GM18520 (cell line): ENCODE results near the gene COQ8A.

Experiments
- ATAC-seq: cut with Tn5 transposase; IDR thresholded peaks from one replicate; pipeline ENCODE4 v1.9.1; 2021; ENCODE audit not compliant: unreplicated experiment

Gene COQ8A

DNA sequence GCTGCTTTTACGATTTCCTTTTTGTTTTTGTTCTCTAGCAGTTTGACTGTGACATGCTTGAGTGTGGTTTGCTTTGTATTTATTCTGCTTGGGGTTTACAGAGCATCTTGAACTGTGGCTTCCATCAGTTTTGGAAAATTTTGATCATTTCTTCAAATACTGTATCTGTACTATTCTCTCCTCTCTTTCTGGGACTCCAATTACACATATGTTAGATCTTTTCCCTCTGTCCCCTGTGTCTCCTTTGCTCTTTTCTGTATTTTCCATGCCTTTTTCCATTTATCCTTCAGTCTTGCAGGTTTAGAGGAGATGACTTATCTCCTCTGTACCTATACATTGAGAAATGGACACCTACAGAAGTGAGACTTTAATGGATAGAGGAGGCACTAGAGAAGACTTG lies 31.7 kb downstream of the COQ8A start:
- no peak for ATAC-seq

DNA sequence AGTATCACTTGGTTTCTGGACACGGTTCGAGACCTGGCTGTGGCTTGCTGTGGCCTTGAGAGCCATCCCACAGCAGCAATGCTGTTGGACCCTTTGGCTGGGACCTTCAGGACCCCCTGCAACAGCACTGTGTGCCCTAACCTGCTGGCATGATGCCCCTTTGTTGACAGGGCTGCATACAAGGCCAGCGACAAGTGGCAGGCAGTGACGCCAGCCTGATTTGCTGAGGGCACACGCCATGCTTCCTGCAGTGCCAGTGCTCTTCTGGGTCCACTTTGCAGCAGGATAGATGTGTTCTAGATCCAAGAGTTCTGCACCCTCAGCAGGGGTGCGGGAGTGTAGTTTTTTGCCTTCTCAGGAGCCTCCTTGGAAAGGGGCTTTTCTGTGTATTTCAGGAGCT lies 32.8 kb downstream of the COQ8A start:
- no peak for ATAC-seq

DNA sequence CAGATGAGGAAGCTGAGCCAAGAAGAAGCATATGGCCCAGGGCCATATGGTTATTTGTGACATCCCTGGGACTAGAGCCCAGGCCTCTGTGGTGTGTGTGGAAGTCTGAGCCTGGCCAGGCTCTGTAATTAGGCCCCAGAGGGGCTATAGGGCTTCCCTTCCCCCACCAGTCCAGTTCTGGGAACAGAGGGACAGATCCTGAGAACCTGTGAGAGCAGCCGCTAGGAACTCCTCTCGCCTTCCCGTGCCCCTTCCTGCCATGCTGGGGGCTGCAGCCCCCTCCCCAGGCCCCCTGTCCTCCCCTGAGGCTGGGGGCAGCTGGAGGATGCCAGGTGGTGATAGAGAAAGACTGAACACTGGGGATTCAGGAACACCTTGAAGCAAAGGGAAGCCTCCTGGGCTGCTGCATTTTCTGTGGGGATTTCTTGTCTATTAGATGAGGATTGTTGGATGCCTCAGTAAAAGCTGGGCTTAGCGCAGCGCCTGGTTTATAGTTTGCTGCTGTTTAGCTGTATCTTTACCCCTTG lies 33.3 kb downstream of the COQ8A start:
- no peak for ATAC-seq

DNA sequence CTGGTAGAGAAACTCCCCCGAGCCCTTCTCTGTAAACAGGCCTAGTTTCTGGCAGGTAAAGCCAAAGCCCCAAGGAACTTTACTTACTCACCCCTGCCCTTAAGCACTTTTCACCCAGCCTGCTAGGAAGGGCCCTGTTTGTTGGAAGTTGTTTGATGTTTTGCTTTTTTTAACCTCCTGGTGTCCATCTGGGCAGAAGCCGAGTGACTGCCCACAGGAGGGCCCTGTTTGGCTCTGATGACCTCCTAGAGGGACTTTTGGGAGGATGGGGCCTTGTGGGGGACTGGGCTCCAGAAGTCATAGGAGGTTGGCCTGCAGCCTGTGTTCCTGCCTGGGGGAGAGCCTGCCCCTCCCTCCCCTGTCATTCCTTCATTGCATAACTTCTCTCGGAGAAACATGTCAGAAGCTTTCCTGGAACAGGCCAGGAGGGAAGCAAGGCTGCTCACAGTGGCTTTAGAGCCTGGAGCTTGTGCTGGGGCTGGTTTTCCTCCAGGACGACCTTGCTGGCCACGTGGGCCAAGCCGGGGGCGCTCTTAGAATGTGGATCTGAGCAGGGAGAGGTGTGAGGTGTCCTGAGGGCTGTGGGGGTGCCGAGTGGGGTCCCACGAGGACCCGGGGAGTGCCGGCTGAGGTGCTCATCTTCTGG lies 33.9 kb downstream of the COQ8A start:
- ATAC-seq, result no peak

DNA sequence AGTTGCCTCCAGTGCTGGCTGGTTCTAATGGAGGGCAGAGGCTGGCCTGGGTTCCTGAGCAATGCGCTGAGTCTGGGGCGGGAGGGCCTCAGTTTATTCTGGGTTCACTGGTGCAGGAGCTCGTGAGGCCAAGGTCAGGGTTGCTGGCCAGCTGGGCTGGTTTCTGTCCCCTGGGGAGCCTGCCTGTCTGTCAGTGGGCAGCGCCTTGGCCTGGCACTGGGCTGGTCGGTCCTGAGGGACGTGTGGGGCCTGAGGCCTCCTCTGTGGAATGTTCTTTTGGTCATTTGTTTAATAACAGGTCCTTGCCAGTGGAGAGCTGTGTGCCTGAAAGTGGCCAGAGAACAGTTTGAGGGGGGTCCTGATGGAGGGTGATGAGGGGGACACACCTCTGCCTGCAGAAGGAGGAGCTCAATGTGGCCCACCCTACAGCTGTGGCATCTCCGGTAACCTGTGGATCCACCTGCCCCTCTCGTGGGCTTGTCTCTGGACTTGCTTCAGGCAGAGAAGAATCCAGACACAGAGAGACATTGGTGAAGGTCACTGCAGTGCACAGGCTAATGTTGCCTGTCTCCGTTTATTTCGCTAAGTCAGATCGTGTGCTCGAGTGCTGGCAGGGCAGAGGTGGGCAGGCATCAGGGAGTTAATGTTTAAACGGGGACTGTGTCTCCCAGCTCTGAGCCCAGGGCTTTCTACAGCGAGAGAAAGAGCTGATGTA lies 34.6 kb downstream of the COQ8A start:
- ATAC-seq, result no peak

DNA sequence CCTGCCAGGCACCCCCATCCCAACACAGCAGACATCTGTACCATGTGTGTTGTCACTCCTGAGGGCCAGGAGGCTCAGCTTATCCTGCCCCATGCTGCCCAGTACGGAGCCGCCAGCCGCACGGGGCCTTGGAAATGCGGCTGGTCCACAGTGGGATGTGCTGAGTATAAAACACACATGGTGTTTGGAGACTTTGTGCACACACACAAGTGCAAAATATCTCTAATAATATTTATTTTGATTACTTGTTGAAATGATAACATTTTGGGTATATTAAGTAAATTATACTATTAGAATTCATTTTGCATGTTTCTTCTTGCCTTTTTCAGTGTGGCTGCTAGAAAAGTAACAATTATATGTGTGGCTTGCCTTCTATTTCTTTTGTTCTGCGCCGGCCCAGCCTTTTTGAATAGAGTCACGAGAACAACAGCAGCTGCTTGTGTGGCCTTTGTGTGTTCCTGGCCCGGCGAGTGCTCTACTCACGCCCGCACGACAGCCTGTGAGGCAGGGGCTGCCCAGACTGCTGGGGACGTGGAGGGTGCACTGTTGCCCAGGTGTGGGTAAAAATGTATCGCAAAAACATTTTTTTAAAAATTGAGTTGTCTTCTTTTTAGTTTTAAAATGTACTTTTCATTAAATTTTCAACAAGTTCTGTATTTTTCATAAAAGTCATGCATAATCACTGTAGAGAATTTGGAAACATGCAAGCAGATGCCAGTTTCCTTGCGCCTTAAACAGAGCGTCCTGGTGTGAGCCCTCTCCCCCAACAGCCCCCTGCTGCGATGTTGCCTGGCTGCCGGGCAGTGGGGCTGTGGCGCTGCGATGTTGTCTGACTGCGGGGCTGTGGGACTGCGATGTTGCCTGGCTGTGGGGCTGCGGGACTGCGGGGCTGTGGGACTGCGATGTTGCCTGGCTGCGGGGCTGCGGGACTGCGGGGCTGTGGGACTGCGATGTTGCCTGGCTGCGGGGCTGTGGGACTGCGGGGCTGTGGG lies 35.5 kb downstream of the COQ8A start:
- no peak for ATAC-seq

DNA sequence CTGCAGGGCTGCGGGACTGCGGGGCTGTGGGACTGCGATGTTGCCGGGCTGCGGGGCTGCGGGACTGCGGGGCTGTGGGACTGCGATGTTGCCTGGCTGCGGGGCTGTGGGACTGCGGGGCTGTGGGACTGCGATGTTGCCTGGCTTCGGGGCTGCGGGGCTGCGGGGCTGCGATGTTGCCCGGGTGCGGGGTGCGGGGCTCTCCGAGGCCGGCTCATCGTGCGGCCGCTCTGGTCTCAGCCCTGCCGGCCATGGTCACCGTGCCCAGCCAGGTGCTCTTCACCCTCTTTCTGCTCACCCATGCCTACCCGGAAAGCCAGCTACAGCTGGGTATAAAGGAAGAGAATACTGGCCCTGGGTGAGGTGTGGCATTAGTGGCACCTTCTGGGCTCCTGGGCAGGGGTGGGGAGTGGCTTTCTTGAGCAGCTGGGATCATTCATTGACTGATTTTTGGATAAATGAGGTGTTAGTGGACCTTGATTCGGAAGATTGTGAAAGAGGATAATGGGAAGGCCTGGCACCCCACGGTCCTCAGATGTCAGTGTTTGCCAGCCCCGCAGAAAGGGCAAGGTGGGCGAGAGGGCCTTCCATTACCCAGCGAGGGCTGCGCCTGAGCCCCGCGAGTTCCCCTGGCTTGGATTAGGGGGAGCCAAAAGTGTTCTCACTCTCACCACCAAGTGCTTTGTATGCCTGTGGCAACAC lies 36.3 kb downstream of the COQ8A start:
- no peak for ATAC-seq

DNA sequence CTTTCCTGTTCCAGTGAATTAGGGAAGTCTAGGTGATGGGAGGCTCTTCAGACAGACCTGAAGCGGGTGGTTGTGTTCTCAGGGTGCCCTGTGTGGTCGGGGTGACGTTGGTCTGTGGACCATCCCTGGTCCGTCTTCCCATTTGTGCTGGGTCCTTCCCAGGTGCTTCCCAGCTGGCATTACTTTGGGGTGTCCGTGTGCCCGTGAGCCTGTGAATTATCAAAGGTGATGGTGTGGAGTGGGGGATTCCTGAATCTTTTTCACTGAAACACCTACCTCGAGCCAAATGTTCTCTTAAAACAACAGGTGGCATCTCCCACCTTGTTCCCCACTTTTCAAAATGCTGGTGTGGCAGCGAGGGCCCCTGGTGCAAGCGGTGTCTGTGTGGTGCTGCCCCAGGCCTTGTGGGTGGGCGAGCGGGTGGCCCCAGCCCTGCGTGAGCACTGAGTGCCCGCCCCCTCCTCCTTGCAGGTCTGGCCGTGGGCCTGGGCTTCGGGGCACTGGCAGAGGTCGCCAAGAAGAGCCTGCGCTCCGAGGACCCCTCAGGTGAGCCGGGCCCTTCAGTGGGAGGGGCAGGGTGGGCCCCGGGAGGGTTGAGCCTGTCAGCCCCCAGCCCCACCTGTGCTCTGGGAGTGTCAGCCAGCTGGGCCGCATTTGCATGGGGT lies 37.0 kb downstream of the COQ8A start:
- no peak for ATAC-seq

DNA sequence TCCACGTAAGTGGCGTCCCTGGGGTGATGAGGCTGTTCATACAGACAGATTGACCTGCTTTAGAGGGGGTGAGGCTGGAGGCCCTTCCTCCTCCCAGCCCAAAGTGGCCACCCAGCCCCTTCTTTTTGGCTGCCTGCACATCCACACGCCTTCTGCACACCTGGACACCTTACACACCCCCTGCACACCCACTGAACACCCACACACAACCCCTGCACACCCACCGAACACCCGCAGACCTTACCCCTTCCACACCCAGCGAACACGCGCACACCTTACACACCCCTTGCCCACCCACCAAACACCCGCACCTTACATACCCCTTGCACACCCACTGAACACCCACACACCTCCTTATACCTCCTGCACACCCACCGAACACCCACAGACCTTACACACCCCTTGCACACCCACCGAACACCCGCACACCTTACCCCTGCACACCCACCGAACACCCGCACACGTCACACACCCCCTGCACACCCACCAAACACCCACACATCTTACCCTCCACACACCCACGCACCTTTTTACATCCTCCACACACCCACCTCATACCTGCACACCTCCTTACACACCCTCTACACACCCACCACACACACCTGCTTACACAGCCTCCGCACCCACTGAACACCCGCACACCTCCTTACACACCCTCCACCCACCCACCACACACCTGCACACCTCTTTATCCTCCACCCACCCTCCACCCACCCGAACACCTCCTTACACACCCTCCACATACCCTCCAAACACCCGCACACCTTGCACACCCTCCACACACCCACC lies 37.7 kb downstream of the COQ8A start:
- no peak for ATAC-seq

DNA sequence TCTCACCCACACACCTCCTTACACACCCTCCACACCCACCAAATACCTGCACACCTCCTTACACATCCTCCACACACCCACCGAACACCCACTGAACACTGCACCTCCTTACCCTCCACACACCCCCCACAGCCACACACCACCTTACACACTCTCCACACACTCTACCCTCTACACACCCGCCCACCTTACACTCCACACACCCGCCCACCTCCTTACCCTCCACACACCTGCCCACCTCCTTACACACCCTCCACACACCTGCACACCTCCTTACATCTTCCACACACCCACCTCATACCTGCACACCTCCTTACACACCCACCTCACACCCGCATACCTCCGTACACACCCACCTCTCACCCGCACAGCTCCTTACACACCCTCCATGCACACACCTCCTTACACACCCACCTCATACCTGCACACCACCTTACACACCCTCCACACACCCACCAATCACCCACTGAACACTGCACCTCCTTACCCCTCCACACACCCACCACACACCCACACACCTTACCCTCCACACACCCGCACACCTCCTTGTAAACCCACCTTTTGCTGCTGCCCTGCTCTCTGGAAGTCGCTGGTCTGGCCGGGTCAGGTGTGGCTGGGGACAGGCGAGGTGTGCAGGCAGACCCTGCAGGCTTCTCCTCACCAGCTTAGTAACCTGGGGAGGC lies 38.5 kb downstream of the COQ8A start:
- no peak for ATAC-seq

DNA sequence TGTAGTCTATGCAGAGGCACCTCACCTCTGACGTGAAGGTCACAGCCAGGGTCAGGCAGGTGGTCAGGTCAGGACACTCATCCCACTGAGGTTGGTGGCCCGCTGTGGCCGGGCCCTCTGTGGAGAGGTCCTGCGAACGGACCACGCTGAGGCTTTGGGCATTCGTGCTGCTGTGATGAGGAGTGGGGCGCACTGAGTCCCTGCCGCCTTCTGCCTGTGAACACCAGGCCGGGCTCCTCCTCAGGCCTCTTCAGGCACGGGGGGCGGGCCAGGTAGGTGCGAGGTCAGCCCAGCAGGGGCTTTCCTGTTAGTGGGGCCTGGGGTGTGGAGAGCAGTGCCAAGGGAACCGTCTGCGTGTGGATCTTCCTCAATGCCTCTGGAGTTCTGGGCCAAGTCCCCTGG lies 39.0 kb downstream of the COQ8A start:
- no peak for ATAC-seq

DNA sequence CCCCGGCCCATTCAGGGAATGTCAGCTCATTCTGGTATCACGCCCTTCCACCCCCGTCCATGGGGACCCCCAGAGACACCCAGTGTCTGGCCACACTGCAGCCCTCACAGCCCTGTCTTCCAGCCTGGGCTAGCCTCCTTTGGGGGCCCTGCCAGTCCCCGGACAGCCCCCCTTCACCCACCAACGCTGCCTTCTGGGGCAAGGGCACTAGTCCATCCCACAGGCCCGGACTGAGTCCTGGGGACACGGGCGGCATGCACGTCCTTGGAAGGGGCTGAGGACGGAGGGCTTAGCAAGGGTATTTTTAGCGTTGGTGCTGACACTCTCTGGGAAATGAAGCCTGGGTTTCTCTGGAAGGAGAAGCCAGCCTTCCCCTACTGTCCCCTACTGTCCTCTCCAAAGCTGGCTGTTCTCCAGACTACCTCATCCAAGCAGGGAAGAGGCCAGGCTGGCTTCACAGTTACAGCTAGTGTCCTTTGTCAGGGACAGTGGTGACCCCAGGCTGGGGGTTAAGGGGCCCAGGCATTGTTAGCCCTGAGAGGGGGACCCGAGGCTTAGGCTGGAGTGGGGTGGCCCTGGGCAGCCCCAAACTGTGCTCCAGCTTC lies 39.5 kb downstream of the COQ8A start:
- ATAC-seq, result no peak

DNA sequence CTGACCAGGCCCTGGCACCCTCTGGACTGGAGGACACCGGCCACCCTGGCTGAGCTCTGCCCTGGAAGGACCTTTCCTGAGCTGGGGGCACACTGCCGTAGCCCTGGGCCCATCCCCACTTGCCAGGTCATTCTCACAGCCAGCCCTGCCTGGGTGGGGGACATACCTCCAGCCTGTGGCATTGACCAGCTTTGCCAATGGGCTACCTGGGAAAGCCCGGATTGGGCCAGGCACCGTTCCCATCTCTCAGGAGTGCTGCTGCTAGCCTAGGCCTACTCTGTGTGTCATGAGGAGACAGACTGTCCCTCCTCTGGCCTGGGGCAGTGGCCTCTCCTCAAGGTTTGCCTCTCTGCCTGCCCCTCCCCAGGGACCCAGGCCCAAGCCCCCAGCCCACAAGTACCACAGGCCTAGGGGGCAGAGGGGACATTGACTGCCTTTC lies 40.0 kb downstream of the COQ8A start:
- ATAC-seq, result no peak

DNA sequence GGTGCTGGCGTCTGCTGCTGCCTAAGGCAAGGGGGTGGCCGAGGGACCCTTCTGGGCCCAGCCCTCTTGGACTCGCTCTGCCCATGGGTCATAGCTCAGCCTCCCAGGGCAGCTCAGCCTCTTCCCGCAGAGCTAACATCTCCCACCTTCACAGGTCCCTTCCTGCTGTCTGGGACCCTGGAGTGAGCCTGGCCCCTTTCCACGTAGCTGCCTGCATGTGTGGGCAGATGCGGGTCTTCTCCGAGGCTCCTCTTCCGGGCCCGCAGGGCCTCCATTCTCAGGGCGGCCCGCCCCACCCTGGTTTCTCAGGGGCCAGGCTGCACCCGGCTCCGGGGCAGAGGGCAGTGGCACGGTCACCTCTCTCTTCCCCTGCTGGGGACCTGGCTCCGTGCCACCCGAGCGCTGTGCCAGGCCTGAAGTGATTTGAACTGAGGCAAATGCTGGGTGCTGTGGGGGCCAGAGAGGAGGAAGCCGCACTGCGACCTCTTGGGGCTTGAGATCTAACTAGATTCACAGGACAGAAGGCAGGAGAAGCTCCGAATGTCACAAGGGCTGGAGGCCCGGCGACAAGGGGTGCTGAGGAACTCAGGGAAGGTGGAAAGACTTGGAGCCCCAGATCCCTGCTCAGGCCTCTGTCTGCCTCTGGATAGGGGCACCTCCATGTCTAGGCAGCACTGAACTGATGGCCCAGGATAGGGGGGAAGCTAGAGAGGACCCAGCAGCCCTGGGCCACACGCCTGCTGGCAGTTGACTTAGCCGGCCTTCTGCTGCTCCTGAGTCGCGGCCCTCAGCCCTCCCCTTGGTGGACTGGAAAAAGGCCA lies 40.7 kb downstream of the COQ8A start:
- ATAC-seq, result no peak

DNA sequence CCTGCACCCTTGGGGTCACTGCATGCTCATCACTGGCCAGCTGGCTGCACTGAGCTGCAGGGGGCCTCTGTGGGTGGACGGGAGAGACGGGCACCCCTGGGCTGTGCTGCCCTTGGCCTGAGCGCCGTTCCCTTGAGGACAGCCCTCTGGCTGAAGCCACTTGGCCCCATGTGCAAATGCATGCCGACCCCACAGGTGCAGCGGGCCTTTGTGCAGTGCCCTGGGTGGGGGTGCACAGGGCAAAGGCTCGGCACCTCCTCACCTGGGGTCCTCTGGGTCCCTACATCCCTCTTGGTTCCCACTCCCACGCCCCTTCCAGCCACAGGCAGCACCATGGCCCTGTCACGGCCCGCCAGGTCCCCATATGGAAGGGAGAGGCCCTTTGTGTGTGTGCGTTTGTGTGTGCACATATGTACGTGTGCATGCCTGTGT lies 41.3 kb downstream of the COQ8A start:
- no peak for ATAC-seq

DNA sequence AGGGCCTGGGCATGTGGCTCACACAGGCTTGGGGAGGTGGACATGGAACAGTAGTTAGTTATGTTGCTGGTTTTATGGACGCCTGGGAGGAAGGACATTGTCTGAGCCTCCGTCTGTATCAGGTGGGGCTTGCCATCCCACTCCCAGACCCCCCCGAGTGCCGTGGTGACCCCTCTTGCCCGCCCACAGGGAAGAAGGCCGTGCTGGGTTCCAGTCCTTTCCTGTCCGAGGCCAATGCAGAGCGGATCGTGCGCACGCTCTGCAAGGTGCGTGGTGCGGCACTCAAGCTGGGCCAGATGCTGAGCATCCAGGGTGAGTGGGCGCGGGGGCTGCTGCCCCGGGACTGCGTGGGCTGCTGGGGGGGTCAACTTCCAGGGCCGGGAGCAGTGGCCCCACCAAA lies 41.7 kb downstream of the COQ8A start:
- no peak for ATAC-seq

DNA sequence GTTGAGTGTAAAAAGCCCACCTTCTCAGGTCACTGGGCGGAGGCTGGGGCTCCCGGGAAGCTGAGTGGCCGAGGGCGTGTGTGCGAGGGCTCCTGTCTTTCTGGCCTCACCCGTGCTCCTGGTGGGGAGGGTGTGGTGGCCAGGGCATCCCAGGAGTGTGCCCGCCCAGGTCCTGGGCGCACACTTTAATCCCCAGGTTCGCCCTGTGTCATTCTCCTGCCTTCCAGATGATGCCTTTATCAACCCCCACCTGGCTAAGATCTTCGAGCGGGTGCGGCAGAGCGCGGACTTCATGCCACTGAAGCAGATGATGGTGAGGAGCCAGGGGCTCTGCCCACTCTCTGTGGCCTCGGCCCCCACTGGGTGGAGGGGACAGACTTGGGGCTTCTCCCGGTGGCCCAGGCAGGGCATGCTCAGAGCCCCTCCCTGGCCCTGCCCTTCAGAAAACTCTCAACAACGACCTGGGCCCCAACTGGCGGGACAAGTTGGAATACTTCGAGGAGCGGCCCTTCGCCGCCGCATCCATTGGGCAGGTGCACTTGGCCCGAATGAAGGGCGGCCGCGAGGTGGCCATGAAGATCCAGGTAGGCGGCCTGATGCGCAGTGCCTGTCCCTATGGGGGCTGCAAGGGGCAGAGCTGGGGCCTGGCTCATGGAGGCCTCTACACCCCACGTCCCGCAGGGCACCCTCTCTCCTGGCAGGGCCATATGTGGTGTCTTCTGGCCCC lies 42.5 kb downstream of the COQ8A start:
- ATAC-seq, result no peak
